ENCODE results near the gene SERTAD2. TPM values are rescaled to one million over a fixed set of nuclear protein-coding genes. Genes with fewer than 3 reads are reported as not detected.

SERTAD2 gene
- total RNA-seq, 1 donor from 2014 or later: 9.8 TPM

DNA sequence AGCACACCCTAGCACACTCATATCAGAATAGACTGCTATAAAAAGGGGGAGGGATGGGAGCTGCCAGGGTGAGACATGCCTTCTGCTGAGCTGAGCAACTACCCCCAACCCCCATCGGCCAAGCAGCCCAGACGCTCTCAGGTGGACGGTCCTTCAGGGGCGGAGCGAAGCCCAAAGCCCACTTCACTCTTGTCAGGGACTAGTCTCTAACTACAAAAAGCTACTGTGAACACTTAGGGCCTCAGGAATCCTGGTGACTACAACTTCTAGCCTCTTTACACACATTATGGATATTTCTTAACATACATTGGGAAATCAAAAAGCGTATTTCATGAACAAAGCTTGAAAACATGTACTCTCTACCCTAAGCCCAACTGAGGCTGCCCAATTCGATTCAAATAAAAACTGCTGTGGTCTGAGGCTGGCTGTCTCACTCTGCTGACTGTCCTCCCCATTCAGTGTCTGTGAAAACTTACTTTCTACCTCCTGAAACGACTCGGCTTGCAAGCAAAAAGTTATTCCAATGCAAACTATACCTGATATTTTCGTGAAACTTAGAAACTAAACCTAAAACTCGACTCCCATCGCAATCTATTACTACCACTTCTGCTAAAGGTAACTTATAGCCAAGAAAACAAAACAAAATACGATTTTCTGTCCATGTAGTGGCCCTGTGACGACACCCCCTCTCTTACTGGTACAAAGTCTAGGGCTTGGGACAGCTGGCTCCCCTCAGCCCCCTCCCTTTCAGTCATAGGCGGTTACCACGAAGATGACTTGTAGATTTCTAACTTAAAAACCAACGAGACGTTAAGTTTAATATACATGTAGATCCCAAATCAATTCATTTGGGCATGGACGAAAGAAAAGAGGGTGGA, 1.2 kb downstream of the SERTAD2 start:
- no peaks in the 10 kb centered on the region for H3K9me3 Mint-ChIP-seq (ENCODE audit: unreplicated experiment)
- H3K4me1 Mint-ChIP-seq (ENCODE audit: unreplicated experiment): peaks cover 14% of the 10 kb centered on the region
- peak overlapping the region; percentile 93 for H3K27ac Mint-ChIP-seq (ENCODE audit: unreplicated experiment)
- H3K27me3 Mint-ChIP-seq (ENCODE audit: unreplicated experiment): peaks cover 7% of the 10 kb centered on the region
- peak overlapping the region; percentile 98 for H3K4me3 Mint-ChIP-seq (ENCODE audit: unreplicated experiment)
- no peak for DNase-seq (ENCODE audit: low spot score)
- H3K36me3 Mint-ChIP-seq (ENCODE audit: low read depth, unreplicated experiment): no peaks in the 10 kb centered on the region
- TF ChIP-seq, protein P1, sequence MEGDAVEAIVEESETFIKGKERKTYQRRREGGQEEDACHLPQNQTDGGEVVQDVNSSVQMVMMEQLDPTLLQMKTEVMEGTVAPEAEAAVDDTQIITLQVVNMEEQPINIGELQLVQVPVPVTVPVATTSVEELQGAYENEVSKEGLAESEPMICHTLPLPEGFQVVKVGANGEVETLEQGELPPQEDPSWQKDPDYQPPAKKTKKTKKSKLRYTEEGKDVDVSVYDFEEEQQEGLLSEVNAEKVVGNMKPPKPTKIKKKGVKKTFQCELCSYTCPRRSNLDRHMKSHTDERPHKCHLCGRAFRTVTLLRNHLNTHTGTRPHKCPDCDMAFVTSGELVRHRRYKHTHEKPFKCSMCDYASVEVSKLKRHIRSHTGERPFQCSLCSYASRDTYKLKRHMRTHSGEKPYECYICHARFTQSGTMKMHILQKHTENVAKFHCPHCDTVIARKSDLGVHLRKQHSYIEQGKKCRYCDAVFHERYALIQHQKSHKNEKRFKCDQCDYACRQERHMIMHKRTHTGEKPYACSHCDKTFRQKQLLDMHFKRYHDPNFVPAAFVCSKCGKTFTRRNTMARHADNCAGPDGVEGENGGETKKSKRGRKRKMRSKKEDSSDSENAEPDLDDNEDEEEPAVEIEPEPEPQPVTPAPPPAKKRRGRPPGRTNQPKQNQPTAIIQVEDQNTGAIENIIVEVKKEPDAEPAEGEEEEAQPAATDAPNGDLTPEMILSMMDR (IDR thresholded peaks at IDR 0.05; ENCODE audit: unreplicated experiment): no peak

DNA sequence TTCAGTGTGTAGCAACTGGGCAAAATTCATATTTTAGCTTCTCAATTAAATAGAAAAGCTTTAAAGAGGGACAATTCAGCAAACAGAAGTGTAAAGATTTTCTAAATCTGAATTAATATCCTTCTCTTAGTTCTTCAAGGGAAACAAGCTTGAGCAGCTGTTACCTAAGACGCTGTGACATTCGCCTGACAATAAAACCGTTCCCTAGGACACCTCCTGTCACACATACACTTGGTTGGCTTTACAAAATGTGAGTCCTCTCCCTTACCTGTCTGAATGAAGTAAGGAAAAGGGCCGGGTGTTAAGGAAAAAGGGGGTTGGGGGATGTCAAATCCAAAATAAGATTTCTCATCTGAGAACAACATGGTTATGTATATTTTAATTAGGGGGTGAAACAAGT, 2.1 kb downstream of the SERTAD2 start:
- Mint-ChIP-seq H3K27ac (ENCODE audit: unreplicated experiment) (no peak overlapping the region), H3K36me3 (ENCODE audit: low read depth, unreplicated experiment) (no peaks in the 10 kb centered on the region), H3K4me1 (ENCODE audit: unreplicated experiment) (peaks cover 14% of the 10 kb centered on the region), H3K27me3 (ENCODE audit: unreplicated experiment) (peaks cover 7% of the 10 kb centered on the region), H3K9me3 (ENCODE audit: unreplicated experiment) (no peaks in the 10 kb centered on the region), H3K4me3 (ENCODE audit: unreplicated experiment) (no peak overlapping the region)
- TF ChIP-seq, protein P1 (IDR thresholded peaks at IDR 0.05; ENCODE audit: unreplicated experiment): no peak
- no peak for DNase-seq (ENCODE audit: low spot score)

DNA sequence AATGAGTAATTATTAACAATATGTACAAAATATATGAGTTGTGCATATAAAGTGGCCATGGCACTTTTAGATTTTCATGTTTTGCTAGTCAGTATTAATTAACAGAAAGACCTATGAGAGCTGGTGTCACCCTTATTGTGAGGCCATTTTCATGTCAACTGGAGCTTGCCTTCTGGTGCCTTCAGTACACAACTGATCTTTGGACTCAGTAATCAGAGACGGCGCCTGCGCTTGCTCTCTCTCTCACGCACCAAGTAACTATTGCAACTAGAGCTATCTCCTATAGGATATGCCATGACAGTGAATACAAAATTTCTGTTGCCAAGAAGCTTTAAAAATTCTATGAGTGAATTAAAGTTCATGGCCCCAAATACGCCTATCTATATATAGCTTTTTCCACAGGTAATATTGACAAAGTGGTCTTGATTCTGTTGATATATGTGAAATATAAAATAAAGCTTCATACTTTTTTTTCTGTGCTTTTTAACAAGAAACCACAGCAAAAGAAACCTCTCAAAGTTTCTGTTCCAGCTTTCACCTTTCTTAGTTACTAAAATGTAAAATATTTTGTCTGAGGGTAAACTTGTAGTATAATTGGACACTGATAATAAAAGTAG, 2.9 kb downstream of the SERTAD2 start:
- DNase-seq (ENCODE audit: low spot score): no peak
- no peaks in the 10 kb centered on the region for H3K9me3 Mint-ChIP-seq (ENCODE audit: unreplicated experiment)
- no peak overlapping the region for H3K4me3 Mint-ChIP-seq (ENCODE audit: unreplicated experiment)
- no peak overlapping the region for H3K27ac Mint-ChIP-seq (ENCODE audit: unreplicated experiment)
- peaks cover 14% of the 10 kb centered on the region for H3K4me1 Mint-ChIP-seq (ENCODE audit: unreplicated experiment)
- TF ChIP-seq, protein P1 (IDR thresholded peaks at IDR 0.05; ENCODE audit: unreplicated experiment): no peak
- peaks cover 7% of the 10 kb centered on the region for H3K27me3 Mint-ChIP-seq (ENCODE audit: unreplicated experiment)
- no peaks in the 10 kb centered on the region for H3K36me3 Mint-ChIP-seq (ENCODE audit: low read depth, unreplicated experiment)

DNA sequence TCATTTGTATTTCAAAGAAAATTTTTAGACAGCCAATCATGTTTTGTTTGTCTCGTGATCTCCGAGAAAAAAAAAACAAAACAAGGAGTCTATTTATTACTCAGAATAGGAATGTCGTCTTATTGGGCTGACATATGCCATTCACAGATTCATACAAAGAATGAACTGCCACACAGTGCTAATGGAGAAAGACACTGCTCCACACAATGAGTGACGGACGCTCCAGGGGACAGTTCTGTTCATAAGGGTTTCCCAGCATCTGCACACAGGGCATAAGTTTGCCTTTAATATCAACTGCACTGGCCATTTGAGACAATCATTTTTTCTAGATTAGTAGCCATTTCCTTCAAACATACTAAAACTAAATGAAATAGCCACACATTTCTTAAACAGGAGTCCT, 3.4 kb downstream of the SERTAD2 start:
- H3K4me3 Mint-ChIP-seq (ENCODE audit: unreplicated experiment): no peak overlapping the region
- H3K4me1 Mint-ChIP-seq (ENCODE audit: unreplicated experiment): peaks cover 14% of the 10 kb centered on the region
- H3K27me3 Mint-ChIP-seq (ENCODE audit: unreplicated experiment): peaks cover 7% of the 10 kb centered on the region
- TF ChIP-seq, protein P1 (IDR thresholded peaks at IDR 0.05; ENCODE audit: unreplicated experiment): no peak
- no peaks in the 10 kb centered on the region for H3K9me3 Mint-ChIP-seq (ENCODE audit: unreplicated experiment)
- no peak overlapping the region for H3K27ac Mint-ChIP-seq (ENCODE audit: unreplicated experiment)
- H3K36me3 Mint-ChIP-seq (ENCODE audit: low read depth, unreplicated experiment): no peaks in the 10 kb centered on the region
- DNase-seq (ENCODE audit: low spot score): no peak

DNA sequence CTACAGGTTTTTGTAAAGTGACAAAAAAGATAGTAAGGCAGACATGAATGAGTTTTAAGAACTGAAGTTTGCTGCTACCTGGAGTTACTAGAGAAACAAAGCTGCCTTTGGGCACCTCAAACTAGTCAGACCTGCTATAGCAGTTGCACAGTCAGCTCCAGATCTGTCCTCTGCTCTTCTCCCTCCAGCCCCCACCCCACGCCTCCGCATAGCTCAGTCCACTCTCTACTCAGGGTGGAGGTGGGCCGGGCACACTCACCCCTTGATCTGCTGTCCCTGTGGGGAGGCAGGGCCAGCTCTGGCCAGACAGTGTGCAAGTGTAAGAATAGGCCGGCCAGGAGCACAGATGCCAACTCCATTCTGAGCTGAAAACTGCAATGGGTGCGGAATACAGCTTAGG, 4.1 kb downstream of the SERTAD2 start:
- Mint-ChIP-seq H3K4me1 (ENCODE audit: unreplicated experiment) (peaks cover 15% of the 10 kb centered on the region), H3K4me3 (ENCODE audit: unreplicated experiment) (no peak overlapping the region), H3K9me3 (ENCODE audit: unreplicated experiment) (no peaks in the 10 kb centered on the region), H3K27me3 (ENCODE audit: unreplicated experiment) (peaks cover 7% of the 10 kb centered on the region), H3K36me3 (ENCODE audit: low read depth, unreplicated experiment) (no peaks in the 10 kb centered on the region), H3K27ac (ENCODE audit: unreplicated experiment) (no peak overlapping the region)
- DNase-seq (ENCODE audit: low spot score): no peak
- TF ChIP-seq, protein P1 (IDR thresholded peaks at IDR 0.05; ENCODE audit: unreplicated experiment): no peak

All from endothelial cell (in vitro differentiated cells).